Cardiac muscle cell (in vitro differentiated cells and primary cell): ENCODE data around the gene TLCD4. TPM values are rescaled to one million over a fixed set of nuclear protein-coding genes. Genes with fewer than 3 reads are reported as not detected.

Experiments
- DNase-seq, 2 donors: peaks; one replicate each; pipeline versions ENCODE4 v3.0.0 to v3.0.0-alpha.2; 2010 to 2017; ENCODE audit warnings: low read depth in 1 of 2, low spot score in 1 of 2
- H3K27ac ChIP-seq: fragments of 200-600 bp; sonication (generic); 2 replicates; pipeline ENCODE4 v1.5.1; 2016
- H3K27me3 ChIP-seq: fragments of 200-600 bp; sonication (generic); 2 replicates; pipeline ENCODE4 v1.6.0; 2016; ENCODE audit warnings: control low read depth
- H3K36me3 ChIP-seq: fragments of 200-600 bp; sonication (generic); 2 replicates; pipeline ENCODE4 v1.5.1; 2016; ENCODE audit warnings: control low read depth
- H3K4me1 ChIP-seq: fragments of 200-600 bp; sonication (generic); 2 replicates; pipeline ENCODE4 v1.8.1; 2017; ENCODE audit warnings: low read depth, mild to moderate bottlenecking, mixed run types
- H3K4me3 ChIP-seq: fragments of 200-600 bp; sonication (generic); 2 replicates; pipeline ENCODE4 v1.5.1; 2016; ENCODE audit warnings: mild to moderate bottlenecking
- H3K9me3 ChIP-seq: fragments of 200-600 bp; sonication (generic); 2 replicates; pipeline ENCODE4 v1.5.1; 2017; ENCODE audit warnings: low read depth, mild to moderate bottlenecking, control low read depth
- polyA plus RNA-seq: library from polyadenylated mRNA; unstranded; fragments of >200 nt; fragmentation: Nextera tagmentation; extraction: Ambion mirVana; gene quantifications from 2 replicates; pipeline ENCODE4 v1.2.1, GENCODE V29; 2016
- total RNA-seq: library from RNA; depleted of rRNA; stranded (reverse); fragments of >200 nt; gene quantifications from 2 replicates; pipeline ENCODE4 v1.2.3, GENCODE V29; 2016
- TF ChIP-seq, protein P1 (sequence below): IDR thresholded peaks from 2 replicates; pipeline ENCODE4 v1.5.1; 2012; ENCODE audit warnings: low read depth, mild to moderate bottlenecking, low read length

TLCD4 gene
- total and polyA plus RNA-seq, 2 experiments from 2014 or later = 13.7 to 15.1 TPM

DNA sequence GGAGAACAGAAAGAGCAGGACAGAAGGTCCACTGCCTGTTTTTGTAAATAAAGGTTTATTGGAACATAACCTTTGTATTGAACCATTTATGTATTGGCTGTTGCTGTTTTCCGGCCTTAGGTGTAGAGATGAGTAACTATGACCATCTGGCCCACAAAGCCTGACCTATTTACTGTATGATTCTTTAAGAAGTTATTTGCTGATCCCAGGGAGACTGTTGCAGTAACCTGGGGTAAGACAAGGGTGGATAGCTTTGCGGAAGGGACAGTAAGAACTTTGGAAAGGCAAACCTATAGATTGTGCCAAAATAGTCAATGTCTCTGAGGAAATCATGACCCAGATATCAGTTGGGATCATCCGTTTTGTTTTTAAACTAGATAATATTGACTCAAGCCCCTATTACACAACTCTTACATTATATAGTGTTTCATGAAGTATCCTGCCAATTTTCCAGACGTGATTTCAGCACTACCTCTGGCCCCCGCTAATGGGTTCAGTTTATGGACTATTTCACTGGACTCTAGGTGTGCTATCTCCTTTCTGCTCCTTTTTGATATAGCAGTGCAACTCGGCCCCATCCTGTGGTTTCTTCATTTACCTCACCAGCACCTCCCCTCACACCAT, 20.8 kb upstream of the TLCD4 start:
- Histone ChIP-seq H3K4me1 (no peaks in the 10 kb centered on the region), H3K27me3 (no peaks in the 10 kb centered on the region), H3K4me3 (no peak overlapping the region), H3K27ac (no peak overlapping the region), H3K36me3 (no peaks in the 10 kb centered on the region), H3K9me3 (no peaks in the 10 kb centered on the region)
- TF ChIP-seq, protein P1, sequence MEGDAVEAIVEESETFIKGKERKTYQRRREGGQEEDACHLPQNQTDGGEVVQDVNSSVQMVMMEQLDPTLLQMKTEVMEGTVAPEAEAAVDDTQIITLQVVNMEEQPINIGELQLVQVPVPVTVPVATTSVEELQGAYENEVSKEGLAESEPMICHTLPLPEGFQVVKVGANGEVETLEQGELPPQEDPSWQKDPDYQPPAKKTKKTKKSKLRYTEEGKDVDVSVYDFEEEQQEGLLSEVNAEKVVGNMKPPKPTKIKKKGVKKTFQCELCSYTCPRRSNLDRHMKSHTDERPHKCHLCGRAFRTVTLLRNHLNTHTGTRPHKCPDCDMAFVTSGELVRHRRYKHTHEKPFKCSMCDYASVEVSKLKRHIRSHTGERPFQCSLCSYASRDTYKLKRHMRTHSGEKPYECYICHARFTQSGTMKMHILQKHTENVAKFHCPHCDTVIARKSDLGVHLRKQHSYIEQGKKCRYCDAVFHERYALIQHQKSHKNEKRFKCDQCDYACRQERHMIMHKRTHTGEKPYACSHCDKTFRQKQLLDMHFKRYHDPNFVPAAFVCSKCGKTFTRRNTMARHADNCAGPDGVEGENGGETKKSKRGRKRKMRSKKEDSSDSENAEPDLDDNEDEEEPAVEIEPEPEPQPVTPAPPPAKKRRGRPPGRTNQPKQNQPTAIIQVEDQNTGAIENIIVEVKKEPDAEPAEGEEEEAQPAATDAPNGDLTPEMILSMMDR = no peak
- no peak for DNase-seq

DNA sequence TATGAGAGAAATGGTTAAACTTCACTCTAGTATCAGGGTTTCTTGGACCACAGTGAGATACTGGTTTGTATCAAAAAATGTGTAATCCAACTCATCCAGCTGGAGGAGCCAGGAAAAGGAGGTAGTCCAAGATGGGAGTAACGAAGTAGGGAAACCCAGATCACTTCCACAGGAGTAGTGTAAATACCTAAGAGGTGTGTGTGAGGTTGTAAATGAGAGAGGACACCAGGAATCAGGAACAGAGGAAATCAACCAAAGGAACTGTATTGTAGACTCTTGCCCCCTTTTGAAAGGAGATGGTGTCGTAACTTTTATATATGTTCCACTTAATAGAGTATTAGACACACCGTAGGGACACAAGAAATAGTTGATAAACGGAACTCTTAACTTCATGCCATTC, 19.7 kb upstream of the TLCD4 start:
- no peak for DNase-seq
- no peaks in the 10 kb centered on the region for H3K4me1 ChIP-seq

GRCh38 chr1:95098196-95098595, 19.0 kb upstream of the TLCD4 start:
- peak in 1 of 2 donors; percentile 44 for DNase-seq
- H3K4me1 ChIP-seq = no peaks in the 10 kb centered on the region
- no peak overlapping the region for H3K27ac ChIP-seq
- no peak overlapping the region for H3K4me3 ChIP-seq
- no peaks in the 10 kb centered on the region for H3K9me3 ChIP-seq
- no peaks in the 10 kb centered on the region for H3K36me3 ChIP-seq
- no peaks in the 10 kb centered on the region for H3K27me3 ChIP-seq
- TF ChIP-seq, protein P1 = no peak

More for the DNA sequence above, 19.7 kb upstream of the TLCD4 start:
- Histone ChIP-seq H3K27me3 (no peaks in the 10 kb centered on the region), H3K27ac (no peak overlapping the region), H3K9me3 (no peaks in the 10 kb centered on the region), H3K4me3 (no peak overlapping the region), H3K36me3 (no peaks in the 10 kb centered on the region)
- TF ChIP-seq, protein P1 = no peak

- Histone ChIP-seq H3K36me3 (no peaks in the 10 kb centered on the region), H3K4me3 (no peak overlapping the region), H3K27ac (no peak overlapping the region), H3K27me3 (no peaks in the 10 kb centered on the region), H3K4me1 (no peaks in the 10 kb centered on the region), H3K9me3 (no peaks in the 10 kb centered on the region)
- DNase-seq = no peak
- TF ChIP-seq, protein P1 = no peak
These were observed 8.4 kb upstream of the TLCD4 start for GRCh38 chr1:95108792-95109191.

DNA sequence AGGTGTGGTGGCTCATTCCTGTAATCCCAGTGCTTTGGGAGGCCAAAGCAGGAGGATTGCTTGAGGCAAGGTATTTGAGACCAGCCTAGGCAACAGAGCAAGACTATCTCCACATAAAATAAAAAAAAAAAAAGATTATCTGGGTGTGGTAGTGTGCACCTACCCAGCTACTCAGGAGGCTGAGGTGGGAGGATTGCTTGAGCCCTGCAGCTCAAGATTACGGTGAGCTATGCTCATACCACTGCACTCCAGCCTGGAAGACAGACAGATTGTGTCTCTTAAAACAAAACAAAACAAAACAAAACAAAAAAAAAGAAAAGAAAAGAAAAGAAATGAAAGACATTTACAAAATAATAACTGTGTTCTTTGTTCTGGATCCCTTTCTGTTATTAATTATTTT, 6.1 kb upstream of the TLCD4 start:
- no peaks in the 10 kb centered on the region for H3K27me3 ChIP-seq
- no peak overlapping the region for H3K27ac ChIP-seq
- no peak for DNase-seq
- TF ChIP-seq, protein P1 = no peak
- no peaks in the 10 kb centered on the region for H3K4me1 ChIP-seq
- H3K4me3 ChIP-seq = no peak overlapping the region
- no peaks in the 10 kb centered on the region for H3K9me3 ChIP-seq
- no peaks in the 10 kb centered on the region for H3K36me3 ChIP-seq

- no peak overlapping the region for H3K27ac ChIP-seq
- TF ChIP-seq, protein P1 = no peak
- no peaks in the 10 kb centered on the region for H3K27me3 ChIP-seq
- no peaks in the 10 kb centered on the region for H3K36me3 ChIP-seq
- no peak for DNase-seq
- peaks cover 6% of the 10 kb centered on the region for H3K4me1 ChIP-seq
- H3K9me3 ChIP-seq = no peaks in the 10 kb centered on the region
- no peak overlapping the region for H3K4me3 ChIP-seq
These were observed 3.5 kb upstream of the TLCD4 start for GRCh38 chr1:95113684-95114083.
